Colonic mucosa (tissue), 4 donors: ENCODE measurements around the gene FOSB. TPM values are rescaled to one million over a fixed set of nuclear protein-coding genes. Genes with fewer than 3 reads are reported as not detected.

Experiments used
- DNase-seq: peaks from one replicate; pipeline ENCODE4 v3.0.0-alpha.2; 2020
- H3K27ac ChIP-seq: fragments of 200-600 bp; one replicate; pipeline ENCODE4 v1.8.0; 2021
- H3K27me3 ChIP-seq: fragments of 200-600 bp; one replicate; pipeline ENCODE4 v1.8.0; 2021
- H3K36me3 ChIP-seq: fragments of 200-600 bp; one replicate; pipeline ENCODE4 v1.8.0; 2021
- H3K4me1 ChIP-seq: fragments of 200-600 bp; one replicate; pipeline ENCODE4 v1.8.0; 2021; ENCODE audit warnings: mild to moderate bottlenecking
- H3K4me3 ChIP-seq: fragments of 200-600 bp; one replicate; pipeline ENCODE4 v1.8.0; 2021
- H3K9ac ChIP-seq, 2 donors: one replicate each; pipeline ENCODE4 v1.7.0; 2013; ENCODE audit warnings: control low read depth in 2 of 2, low read depth in 2 of 2, low read length in 2 of 2
- H3K9me3 ChIP-seq: fragments of 200-600 bp; one replicate; pipeline ENCODE4 v1.8.0; 2021
- intact Hi-C: fragments of 100-400 bp; cut with DNase I; formaldehyde crosslinking; loops from one replicate; pipeline ENCODE4 v1.14.1; 2022
- total RNA-seq, 2 donors: library from RNA; stranded (reverse); fragmentation: NEBNext Ultra II Directional in 1 of 2; extraction: Animal tissue kit (Norgen Biotek cat#: 25700) in 1 of 2; gene quantifications; one replicate each; pipeline ENCODE4 v1.2.1, GENCODE V29; 2021
- TF ChIP-seq, protein P1 (sequence below): fragments of 200-600 bp; IDR thresholded peaks from one replicate; pipeline ENCODE4 v1.8.0; 2022; ENCODE audit warnings: antibody characterized with exemption, mild to moderate bottlenecking
- donor health status: healthy.
- donor health status: DM: no; HTN: no; CAD: no.
- donor health status: DM: no; HTN: no; CAD: no.

FOSB gene
- total RNA-seq, 2 donors from 2014 or later = 1.5 to 3.4 TPM

DNA sequence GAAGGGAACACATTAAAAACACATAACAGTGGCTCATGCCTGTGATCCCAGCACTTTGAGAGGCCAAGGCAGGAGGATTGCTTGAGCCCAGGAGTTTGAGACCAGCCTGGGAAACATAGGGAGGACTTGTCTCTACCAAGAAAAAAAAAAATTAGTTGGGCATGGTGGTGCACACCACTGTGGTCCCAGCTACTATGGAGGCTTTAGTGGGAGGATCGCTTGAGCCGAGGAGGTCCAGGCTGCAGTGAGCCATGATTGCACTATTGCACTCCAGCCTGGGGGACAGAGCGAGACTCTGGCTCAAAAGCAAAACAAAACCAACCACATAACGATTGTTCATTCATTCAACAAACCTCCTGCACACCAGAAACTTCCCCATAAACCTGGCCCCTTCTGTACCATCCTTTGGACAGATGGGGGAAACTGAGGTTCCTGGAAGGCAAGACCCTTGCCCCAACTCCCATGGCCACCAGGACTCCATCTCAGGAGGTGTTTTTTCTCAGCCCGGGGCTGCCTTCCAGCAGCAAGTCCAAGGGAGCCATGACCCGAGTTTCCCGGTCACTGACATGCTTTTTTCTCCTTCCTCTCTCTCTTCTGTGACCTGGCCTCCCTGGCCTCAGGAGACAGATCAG is 4.3 kb downstream of the FOSB start:
- Histone ChIP-seq H3K4me3 (no peak overlapping the region), H3K27ac (no peak overlapping the region), H3K4me1 (peaks cover 10% of the 10 kb centered on the region), H3K27me3 (no peaks in the 10 kb centered on the region), H3K9ac (no peak overlapping the region), H3K36me3 (no peaks in the 10 kb centered on the region), H3K9me3 (no peaks in the 10 kb centered on the region)
- TF ChIP-seq, protein P1, sequence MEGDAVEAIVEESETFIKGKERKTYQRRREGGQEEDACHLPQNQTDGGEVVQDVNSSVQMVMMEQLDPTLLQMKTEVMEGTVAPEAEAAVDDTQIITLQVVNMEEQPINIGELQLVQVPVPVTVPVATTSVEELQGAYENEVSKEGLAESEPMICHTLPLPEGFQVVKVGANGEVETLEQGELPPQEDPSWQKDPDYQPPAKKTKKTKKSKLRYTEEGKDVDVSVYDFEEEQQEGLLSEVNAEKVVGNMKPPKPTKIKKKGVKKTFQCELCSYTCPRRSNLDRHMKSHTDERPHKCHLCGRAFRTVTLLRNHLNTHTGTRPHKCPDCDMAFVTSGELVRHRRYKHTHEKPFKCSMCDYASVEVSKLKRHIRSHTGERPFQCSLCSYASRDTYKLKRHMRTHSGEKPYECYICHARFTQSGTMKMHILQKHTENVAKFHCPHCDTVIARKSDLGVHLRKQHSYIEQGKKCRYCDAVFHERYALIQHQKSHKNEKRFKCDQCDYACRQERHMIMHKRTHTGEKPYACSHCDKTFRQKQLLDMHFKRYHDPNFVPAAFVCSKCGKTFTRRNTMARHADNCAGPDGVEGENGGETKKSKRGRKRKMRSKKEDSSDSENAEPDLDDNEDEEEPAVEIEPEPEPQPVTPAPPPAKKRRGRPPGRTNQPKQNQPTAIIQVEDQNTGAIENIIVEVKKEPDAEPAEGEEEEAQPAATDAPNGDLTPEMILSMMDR = no peak
- DNase-seq = no peak
- intact Hi-C loops = no loop called here

- Histone ChIP-seq H3K27ac (no peak overlapping the region), H3K9me3 (no peaks in the 10 kb centered on the region), H3K4me1 (peaks cover 7% of the 10 kb centered on the region), H3K27me3 (no peaks in the 10 kb centered on the region), H3K4me3 (no peak overlapping the region), H3K9ac (no peak overlapping the region), H3K36me3 (no peaks in the 10 kb centered on the region)
- intact Hi-C loops = no loop called here
- no peak for DNase-seq
- TF ChIP-seq, protein P1 = no peak
Measured at GRCh38 chr19:45472563-45473366, 5.0 kb downstream of the FOSB start.

GRCh38 chr19:45473367-45473681 is 5.5 kb downstream of the FOSB start:
- intact Hi-C loops = no loop called here
- TF ChIP-seq, protein P1 = no peak
- Histone ChIP-seq H3K4me1 (peaks cover 11% of the 10 kb centered on the region), H3K36me3 (no peaks in the 10 kb centered on the region), H3K9me3 (no peaks in the 10 kb centered on the region), H3K27me3 (no peaks in the 10 kb centered on the region), H3K9ac (no peak overlapping the region), H3K27ac (no peak overlapping the region), H3K4me3 (no peak overlapping the region)
- no peak for DNase-seq

- TF ChIP-seq, protein P1 = no peak
- Histone ChIP-seq H3K36me3 (no peaks in the 10 kb centered on the region), H3K27me3 (no peaks in the 10 kb centered on the region), H3K9me3 (no peaks in the 10 kb centered on the region), H3K4me3 (no peak overlapping the region), H3K4me1 (peaks cover 11% of the 10 kb centered on the region), H3K27ac (no peak overlapping the region), H3K9ac (no peak overlapping the region)
- no peak for DNase-seq
- intact Hi-C loops = no loop called here
Measured at GRCh38 chr19:45473682-45474605, 6.1 kb downstream of the FOSB start.
